H1 (cell line): ENCODE measurements around the gene PIGH. TPM values are rescaled to one million over a fixed set of nuclear protein-coding genes. Genes with fewer than 3 reads are reported as not detected.
A peak's percentile ranks its signal among the peaks of the same experiment; 100 is the strongest.

Experiments
- CTCF ChIA-PET: fragments of 300-600 bp; sonication (Branson Sonifier 250); formaldehyde crosslinking; loops from one replicate; lab custom pipeline; 2021; ENCODE audit not compliant: partially characterized antibody; lab: Charles Lee
- POLR2A ChIA-PET: fragments of 300-600 bp; sonication (Branson Sonifier 250); formaldehyde crosslinking; loops from one replicate; lab custom pipeline; 2021; ENCODE audit warnings: inconsistent platforms; ENCODE audit not compliant: partially characterized antibody; lab: Charles Lee
- DNase-seq, 2 experiments: peaks; one replicate each; pipeline versions ENCODE4 v3.0.0 to v3.0.0-alpha.2; 2010 to 2022; ENCODE audit warnings: low spot score in 2 of 2, low read depth in 1 of 2, mixed read lengths in 1 of 2
- FAIRE-seq: peaks from 2 replicates; lab custom pipeline; 2011; peaks lifted over from hg19 to GRCh38; lab: Jason Lieb, UNC
- H2AFZ ChIP-seq: 2 replicates; pipeline ENCODE4 v1.8.1; 2012; ENCODE audit warnings: low read length, inconsistent platforms
- H2AK5ac ChIP-seq: 2 replicates; pipeline ENCODE4 v1.6.1; 2013; ENCODE audit warnings: low read depth, low read length
- H2BK120ac ChIP-seq: replicated peaks from 2 replicates; pipeline ENCODE3; 2013; ENCODE audit warnings: low read depth, low read length, inconsistent platforms
- H2BK12ac ChIP-seq: 2 replicates; pipeline ENCODE4 v1.6.1; 2013; ENCODE audit warnings: low read depth, low read length
- H2BK15ac ChIP-seq: 2 replicates; pipeline ENCODE4 v1.6.1; 2013; ENCODE audit warnings: low read length
- H2BK20ac ChIP-seq: 2 replicates; pipeline ENCODE4 v1.6.1; 2013; ENCODE audit warnings: low read length
- H2BK5ac ChIP-seq: 2 replicates; pipeline ENCODE4 v1.6.1; 2013; ENCODE audit warnings: low read depth, low read length
- H3K14ac ChIP-seq: 2 replicates; pipeline ENCODE4 v1.6.1; 2013; ENCODE audit warnings: inconsistent platforms; ENCODE audit not compliant: insufficient read length
- H3K18ac ChIP-seq: 2 replicates; pipeline ENCODE4 v1.6.1; 2013; ENCODE audit warnings: low read length; ENCODE audit errors: extremely low read depth
- H3K23ac ChIP-seq: 2 replicates; pipeline ENCODE4 v1.6.1; 2013; ENCODE audit warnings: inconsistent platforms; ENCODE audit not compliant: insufficient read length
- H3K23me2 ChIP-seq: 2 replicates; pipeline ENCODE4 v1.6.1; 2013; ENCODE audit warnings: low read depth, low read length
- H3K27ac ChIP-seq: 2 replicates; pipeline ENCODE4 v1.6.1; 2011; ENCODE audit warnings: low read depth, low read length, inconsistent platforms
- H3K27me3 ChIP-seq, 4 experiments: replicated peaks in 1 of 4; 1 replicate in 1 of 4; 2 replicates in 3 of 4; pipeline versions ENCODE4 v1.6.1 to v1.8.1; 2011 to 2013; ENCODE audit warnings: low read length in 3 of 4, mild to moderate bottlenecking in 3 of 4, inconsistent platforms in 2 of 4, mixed read lengths in 2 of 4, moderate library complexity in 1 of 4; ENCODE audit not compliant: control insufficient read depth in 3 of 4, insufficient read depth in 3 of 4; ENCODE audit errors: extremely low read depth in 1 of 4
- H3K36me3 ChIP-seq, 4 experiments: 2 replicates each; pipeline versions ENCODE4 v1.6.1 to v1.8.1; 2011 to 2013; ENCODE audit warnings: mild to moderate bottlenecking in 4 of 4, low read length in 3 of 4, moderate library complexity in 2 of 4, control low read depth in 1 of 4, inconsistent platforms in 1 of 4; ENCODE audit not compliant: insufficient read depth in 4 of 4, control insufficient read depth in 2 of 4
- H3K4ac ChIP-seq: replicated peaks from 2 replicates; pipeline ENCODE3; 2013; ENCODE audit warnings: low read length, low read depth, mixed read lengths, inconsistent platforms; ENCODE audit not compliant: insufficient read length
- H3K4me1 ChIP-seq, 4 experiments: replicated peaks in 1 of 4; 1 replicate in 1 of 4; 2 replicates in 3 of 4; pipeline versions ENCODE4 v1.6.1 to v1.8.1; 2011 to 2013; ENCODE audit warnings: low read length in 3 of 4, inconsistent platforms in 2 of 4, mixed read lengths in 1 of 4; ENCODE audit not compliant: insufficient read depth in 4 of 4, control insufficient read depth in 3 of 4
- H3K4me2 ChIP-seq, 2 experiments: 2 replicates each; pipeline versions ENCODE4 v1.6.1 to v1.8.1; 2011 to 2013; ENCODE audit warnings: low read depth in 2 of 2, low read length in 2 of 2, control low read depth in 1 of 2, inconsistent platforms in 1 of 2, mild to moderate bottlenecking in 1 of 2; ENCODE audit not compliant: insufficient read depth in 1 of 2
- H3K4me3 ChIP-seq, 4 experiments: fragments of 200-600, 300-600 bp in 1 of 4; sonication (generic), shearing (Covaris generic), sonication (Bioruptor Twin) in 1 of 4; 2 replicates each; pipeline versions ENCODE4 v1.5.1 to v1.8.1; 2011 to 2016; ENCODE audit warnings: low read length in 4 of 4, low read depth in 3 of 4, control low read depth in 2 of 4, inconsistent platforms in 2 of 4, mild to moderate bottlenecking in 2 of 4, mixed read lengths in 1 of 4, moderate library complexity in 1 of 4; ENCODE audit not compliant: insufficient read depth in 2 of 4; ENCODE audit errors: extremely low read depth in 1 of 4
- H3K56ac ChIP-seq: replicated peaks from 2 replicates; pipeline ENCODE3; 2013; ENCODE audit warnings: low read depth, mild to moderate bottlenecking, mixed read lengths, low read length, inconsistent platforms; ENCODE audit not compliant: insufficient read length
- H3K79me1 ChIP-seq: 2 replicates; pipeline ENCODE4 v1.6.1; 2013; ENCODE audit warnings: low read depth, low read length, control low read depth
- H3K79me2 ChIP-seq, 2 experiments: 2 replicates each; pipeline versions ENCODE4 v1.6.1 to v1.8.1; 2012 to 2013; ENCODE audit warnings: low read length in 2 of 2, mild to moderate bottlenecking in 2 of 2, inconsistent platforms in 1 of 2; ENCODE audit not compliant: insufficient read depth in 2 of 2, control insufficient read depth in 1 of 2
- H3K9ac ChIP-seq, 4 experiments: replicated peaks in 1 of 4; 1 replicate in 1 of 4; 2 replicates in 3 of 4; pipeline versions ENCODE4 v1.6.1 to v1.8.1; 2011 to 2013; ENCODE audit warnings: low read depth in 3 of 4, low read length in 3 of 4, control low read depth in 2 of 4, mild to moderate bottlenecking in 2 of 4, moderate library complexity in 2 of 4, inconsistent platforms in 1 of 4; ENCODE audit errors: extremely low read depth in 1 of 4
- H3K9me3 ChIP-seq, 2 experiments: 2 replicates each; pipeline versions ENCODE4 v1.6.1 to v1.8.1; 2012 to 2013; ENCODE audit warnings: mild to moderate bottlenecking in 2 of 2, moderate library complexity in 2 of 2, control low read depth in 1 of 2, inconsistent platforms in 1 of 2, low read depth in 1 of 2, low read length in 1 of 2, mixed read lengths in 1 of 2; ENCODE audit not compliant: insufficient read depth in 2 of 2
- H4K20me1 ChIP-seq, 2 experiments: replicated peaks in 1 of 2; 2 replicates each; pipeline versions ENCODE3 to v1.8.1; 2011 to 2013; ENCODE audit warnings: inconsistent platforms in 2 of 2, low read length in 2 of 2, mild to moderate bottlenecking in 1 of 2; ENCODE audit not compliant: insufficient read depth in 2 of 2, control insufficient read depth in 1 of 2
- H4K5ac ChIP-seq: 2 replicates; pipeline ENCODE4 v1.6.1; 2013; ENCODE audit warnings: low read length, low read depth, mixed read lengths, inconsistent platforms; ENCODE audit not compliant: insufficient read length
- H4K8ac ChIP-seq: 2 replicates; pipeline ENCODE4 v1.8.0; 2013; ENCODE audit warnings: mild to moderate bottlenecking, moderate library complexity, low read length, inconsistent platforms; ENCODE audit not compliant: insufficient read depth; ENCODE audit errors: extremely low read depth
- H4K91ac ChIP-seq: replicated peaks from 2 replicates; pipeline ENCODE3; 2013; ENCODE audit warnings: low read length, mixed read lengths, inconsistent platforms; ENCODE audit not compliant: insufficient read length
- CEBPB ChIP-seq: IDR thresholded peaks from 2 replicates; pipeline ENCODE4 v1.6.1; 2012; ENCODE audit warnings: low read depth, low read length
- RAD21 ChIP-seq, 2 experiments: IDR thresholded peaks in 1 of 2; conservative IDR thresholded peaks in 1 of 2; 2 replicates each; pipeline ENCODE4 v1.6.1; 2011; ENCODE audit warnings: low read depth in 2 of 2, low read length in 2 of 2, improper control_type of control experiment in 1 of 2, inconsistent platforms in 1 of 2, mild to moderate bottlenecking in 1 of 2, moderate library complexity in 1 of 2
- ZNF274 ChIP-seq: IDR thresholded peaks from 2 replicates; pipeline ENCODE4 v1.7.0; 2012; ENCODE audit warnings: low read length, borderline replicate concordance; ENCODE audit errors: extremely low read depth
- WGBS, 2 experiments: shearing (Covaris generic) in 1 of 2; methylation state at CpG; one replicate each; pipeline versions ENCODE4 v1.1.6 to v1.1.7; 2013 to 2015; ENCODE audit warnings: low lambda C conversion rate in 2 of 2, mixed read lengths in 2 of 2, inconsistent platforms in 1 of 2, low coverage in 1 of 2, missing lambda C conversion rate in 1 of 2; ENCODE audit not compliant: insufficient replicate concordance in 2 of 2, insufficient coverage in 1 of 2, insufficient read length in 1 of 2; ENCODE audit errors: extremely low coverage in 1 of 2, missing lambda C conversion rate in 1 of 2; 5-methylcytosine and 5-hydroxymethylcytosine counted together
- polyA plus RNA-seq, 7 experiments: library from polyadenylated mRNA; depleted of rRNA in 3 of 7; stranded (reverse) in 5 of 7; unstranded in 2 of 7; fragments of >200 nt in 5 of 7; fragments of 200-250 nt in 2 of 7; gene quantifications; 1 replicate in 5 of 7; 2 replicates in 1 of 7; 4 replicates in 1 of 7; pipeline versions ENCODE4 v1.2.1 to v1.2.3, GENCODE V29; 2011 to 2013; ENCODE audit warnings: missing spikeins in 2 of 7, mixed read lengths in 2 of 7
- total RNA-seq: library from RNA; stranded (reverse); fragmentation: NEBNext Ultra II Directional; extraction: Animal tissue kit (Norgen Biotek cat#: 25700); gene quantifications from 2 replicates; pipeline ENCODE4 v1.2.1, GENCODE V29; 2021
- TF ChIP-seq, protein P1 (sequence below), 3 experiments: IDR thresholded peaks; 1 replicate in 2 of 3; 2 replicates in 1 of 3; pipeline versions ENCODE4 v1.5.1 to v1.6.1; 2011; ENCODE audit warnings: low read length in 3 of 3, mild to moderate bottlenecking in 3 of 3, inconsistent platforms in 2 of 3, low read depth in 1 of 3, moderate library complexity in 1 of 3; ENCODE audit not compliant: insufficient read depth in 1 of 3; ENCODE audit errors: control extremely low read depth in 1 of 3

PIGH gene
- total and polyA plus RNA-seq, 2 of the 8 experiments (the other 6 are each of a cell fraction or from before 2014, with no cell fraction given), result 7.2 to 8.6 TPM

- CTCF ChIA-PET, result interaction anchor here (0.6 to 28.8 kb wide), 43 partner anchors 11 to 1043 kb away, joined by 3 to 924 read pairs (median 5); partner anchors contain the start of genes ARG2, PIGH and PLEKHH1
- H2AFZ ChIP-seq, result no peak overlapping the region
- DNase-seq, result peak; percentile 21 to 82
- H2BK15ac ChIP-seq, result no peak overlapping the region
- peaks cover 3 to 7% (median 4%) of the 10 kb centered on the region in 4 experiments; a peak in 3 of 8 replicates for H3K36me3 ChIP-seq
- H3K27ac ChIP-seq, result no peak overlapping the region
- no peaks in the 10 kb centered on the region for H3K79me1 ChIP-seq
- H4K91ac ChIP-seq, result no peak overlapping the region
- no peak overlapping the region for H3K4me3 ChIP-seq
- H3K4me2 ChIP-seq, result no peak overlapping the region
- H3K4ac ChIP-seq, result no peak overlapping the region
- no peak overlapping the region for H2BK20ac ChIP-seq
- WGBS, 2 experiments, result 67% methylated on average over 14 of the region's 14 CpGs; no CpG with 5 or more reads in 1 of the 2 experiments
- no peak overlapping the region for H2AK5ac ChIP-seq
- H3K79me2 ChIP-seq, result no peaks in the 10 kb centered on the region
- no peak overlapping the region for H3K14ac ChIP-seq
- H2BK12ac ChIP-seq, result no peak overlapping the region
- no peak overlapping the region for H3K18ac ChIP-seq
- H3K9me3 ChIP-seq, result no peaks in the 10 kb centered on the region
- H3K4me1 ChIP-seq, result no peaks in the 10 kb centered on the region
- no peak overlapping the region for H2BK5ac ChIP-seq
- H4K8ac ChIP-seq, result peak overlapping the region; percentile 4; the same call in 1 of the 2 replicates
- peak; percentile 60 for FAIRE-seq
- no peaks in the 10 kb centered on the region for H3K27me3 ChIP-seq
- no peak overlapping the region for H4K5ac ChIP-seq
- H3K23me2 ChIP-seq, result no peaks in the 10 kb centered on the region
- H3K56ac ChIP-seq, result no peak overlapping the region
- no peak overlapping the region for H3K23ac ChIP-seq
- H3K9ac ChIP-seq, result no peak overlapping the region
- no peak overlapping the region for H2BK120ac ChIP-seq
- POLR2A ChIA-PET, result interaction anchor here (0.6 to 2.8 kb wide), 12 partner anchors 8 to 185 kb away, joined by 3 to 10 read pairs (median 3); partner anchors contain the start of gene PLEKHH1
- TF ChIP-seq, protein P1, sequence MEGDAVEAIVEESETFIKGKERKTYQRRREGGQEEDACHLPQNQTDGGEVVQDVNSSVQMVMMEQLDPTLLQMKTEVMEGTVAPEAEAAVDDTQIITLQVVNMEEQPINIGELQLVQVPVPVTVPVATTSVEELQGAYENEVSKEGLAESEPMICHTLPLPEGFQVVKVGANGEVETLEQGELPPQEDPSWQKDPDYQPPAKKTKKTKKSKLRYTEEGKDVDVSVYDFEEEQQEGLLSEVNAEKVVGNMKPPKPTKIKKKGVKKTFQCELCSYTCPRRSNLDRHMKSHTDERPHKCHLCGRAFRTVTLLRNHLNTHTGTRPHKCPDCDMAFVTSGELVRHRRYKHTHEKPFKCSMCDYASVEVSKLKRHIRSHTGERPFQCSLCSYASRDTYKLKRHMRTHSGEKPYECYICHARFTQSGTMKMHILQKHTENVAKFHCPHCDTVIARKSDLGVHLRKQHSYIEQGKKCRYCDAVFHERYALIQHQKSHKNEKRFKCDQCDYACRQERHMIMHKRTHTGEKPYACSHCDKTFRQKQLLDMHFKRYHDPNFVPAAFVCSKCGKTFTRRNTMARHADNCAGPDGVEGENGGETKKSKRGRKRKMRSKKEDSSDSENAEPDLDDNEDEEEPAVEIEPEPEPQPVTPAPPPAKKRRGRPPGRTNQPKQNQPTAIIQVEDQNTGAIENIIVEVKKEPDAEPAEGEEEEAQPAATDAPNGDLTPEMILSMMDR (IDR thresholded peaks at IDR 0.05; ENCODE audit: control extremely low read depth in 1 of 3, insufficient read depth in 1 of 3, low read depth in 1 of 3, low read length in 3 of 3), result peak; percentile 92 to 97 (median 96)
- 0 out of 2 replicates have a peak, but pooled peaks have one; percentile 11 for TF ChIP-seq CEBPB
- peak; percentile 85 to 87 for TF ChIP-seq RAD21 (IDR thresholded peaks at IDR 0.05 in 1 of 2, conservative IDR thresholded peaks at IDR 0.05 in 1 of 2; ENCODE audit: low read depth in 2 of 2, low read length in 2 of 2)
- no peak for TF ChIP-seq ZNF274
- peaks cover 2 to 3% of the 10 kb centered on the region in 2 experiments for H4K20me1 ChIP-seq
Observed at GRCh38 chr14:67571275-67571990, 28.6 kb downstream of the PIGH start.
